Kidney (tissue), 14 donors: Measurements from ENCODE around the gene HDC. TPM values are rescaled to one million over a fixed set of nuclear protein-coding genes. Genes with fewer than 3 reads are reported as not detected.

ENCODE experiments used
- DNase-seq, 5 donors: peaks; one replicate each; pipeline ENCODE4 v3.0.0-alpha.2; 2013 to 2020
- FAIRE-seq: peaks from 2 replicates; lab custom pipeline; 2012; peaks lifted over from hg19 to GRCh38; lab: Jason Lieb, UNC
- H3K27ac ChIP-seq, 2 donors: one replicate each; pipeline ENCODE4 v1.7.0; 2013; ENCODE audit warnings: low read depth in 2 of 2, low read length in 2 of 2, inconsistent platforms in 1 of 2
- H3K27me3 ChIP-seq: one replicate; pipeline ENCODE4 v1.7.1; 2013; ENCODE audit warnings: low read length, inconsistent platforms; ENCODE audit not compliant: control insufficient read depth, insufficient read depth
- H3K36me3 ChIP-seq, 3 donors: one replicate each; pipeline versions ENCODE4 v1.7.0 to v1.7.1; 2013; ENCODE audit warnings: low read length in 3 of 3, control low read depth in 1 of 3, inconsistent platforms in 1 of 3; ENCODE audit not compliant: insufficient read depth in 3 of 3, control insufficient read depth in 2 of 3
- H3K4me1 ChIP-seq, 3 donors: one replicate each; pipeline versions ENCODE4 v1.7.0 to v1.7.1; 2013; ENCODE audit warnings: low read length in 3 of 3, inconsistent platforms in 1 of 3, low read depth in 1 of 3; ENCODE audit not compliant: control insufficient read depth in 2 of 3, insufficient read depth in 2 of 3
- H3K4me3 ChIP-seq, 3 donors: one replicate each; pipeline versions ENCODE4 v1.7.0 to v1.8.1; 2013; ENCODE audit warnings: low read length in 3 of 3, control low read depth in 1 of 3, inconsistent platforms in 1 of 3
- H3K9ac ChIP-seq, 3 donors: one replicate each; pipeline versions ENCODE4 v1.7.0 to v1.7.1; 2013; ENCODE audit warnings: low read length in 3 of 3, control low read depth in 1 of 3, inconsistent platforms in 1 of 3
- H3K9me3 ChIP-seq, 3 donors: one replicate each; pipeline versions ENCODE4 v1.7.0 to v1.7.1; 2013; ENCODE audit warnings: low read length in 3 of 3, control low read depth in 1 of 3, inconsistent platforms in 1 of 3; ENCODE audit not compliant: control insufficient read depth in 2 of 3, insufficient read depth in 1 of 3
- intact Hi-C: fragments of 100-400 bp; cut with DNase I; formaldehyde crosslinking; loops from one replicate; pipeline ENCODE4 v1.11.1; 2022
- polyA plus RNA-seq: library from polyadenylated mRNA; stranded (reverse); fragments of 350-450 nt; fragmentation: Illumina TruSeq; extraction: RNeasy Lipid Tissue Mini Kit (QIAGEN cat#74804); gene quantifications from one replicate; pipeline ENCODE4 v1.2.3, GENCODE V29; 2014; ENCODE audit warnings: low read depth, low replicate concordance; ENCODE audit not compliant: insufficient read depth
- total RNA-seq: library from RNA; stranded (reverse); fragmentation: NEBNext Ultra II Directional; extraction: Animal tissue kit (Norgen Biotek cat#: 25700); gene quantifications from one replicate; pipeline ENCODE4 v1.2.1, GENCODE V29; 2021
- TF ChIP-seq, protein P1 (sequence below): IDR thresholded peaks from 3 replicates; pipeline ENCODE4 v1.5.1; 2012; ENCODE audit warnings: mild to moderate bottlenecking, moderate library complexity, borderline replicate concordance; ENCODE audit not compliant: insufficient read depth; ENCODE audit errors: extremely low read depth
- donor health status: control.
- donor health status: control.
- donor health status: control.
- donor health status: control.
- donor health status: control.
- donor health status: DM: yes; HTN: yes; CAD: no.
- donor health status: Normal renal cell carcinoma (clear cell type).

HDC gene
- total and polyA plus RNA-seq, 2 donors from 2014 or later: 12.9 TPM; not detected in 1

GRCh38 chr15:50210462-50211157 is 54.9 kb downstream of the HDC start:
- H3K4me1 ChIP-seq: no peaks in the 10 kb centered on the region
- intact Hi-C loops: no loop called here
- H3K9ac ChIP-seq: no peak overlapping the region
- DNase-seq (peak in 1 of 5 donors; percentile 64), FAIRE-seq (no peak)
- peaks cover 0 to 16% (median 3%) of the 10 kb centered on the region in 3 donors for H3K36me3 ChIP-seq
- H3K4me3 ChIP-seq: no peak overlapping the region
- no peak overlapping the region for H3K27ac ChIP-seq
- peaks cover 0 to 5% (median 0%) of the 10 kb centered on the region in 3 donors for H3K9me3 ChIP-seq
- H3K27me3 ChIP-seq: no peaks in the 10 kb centered on the region
- TF ChIP-seq, protein P1, sequence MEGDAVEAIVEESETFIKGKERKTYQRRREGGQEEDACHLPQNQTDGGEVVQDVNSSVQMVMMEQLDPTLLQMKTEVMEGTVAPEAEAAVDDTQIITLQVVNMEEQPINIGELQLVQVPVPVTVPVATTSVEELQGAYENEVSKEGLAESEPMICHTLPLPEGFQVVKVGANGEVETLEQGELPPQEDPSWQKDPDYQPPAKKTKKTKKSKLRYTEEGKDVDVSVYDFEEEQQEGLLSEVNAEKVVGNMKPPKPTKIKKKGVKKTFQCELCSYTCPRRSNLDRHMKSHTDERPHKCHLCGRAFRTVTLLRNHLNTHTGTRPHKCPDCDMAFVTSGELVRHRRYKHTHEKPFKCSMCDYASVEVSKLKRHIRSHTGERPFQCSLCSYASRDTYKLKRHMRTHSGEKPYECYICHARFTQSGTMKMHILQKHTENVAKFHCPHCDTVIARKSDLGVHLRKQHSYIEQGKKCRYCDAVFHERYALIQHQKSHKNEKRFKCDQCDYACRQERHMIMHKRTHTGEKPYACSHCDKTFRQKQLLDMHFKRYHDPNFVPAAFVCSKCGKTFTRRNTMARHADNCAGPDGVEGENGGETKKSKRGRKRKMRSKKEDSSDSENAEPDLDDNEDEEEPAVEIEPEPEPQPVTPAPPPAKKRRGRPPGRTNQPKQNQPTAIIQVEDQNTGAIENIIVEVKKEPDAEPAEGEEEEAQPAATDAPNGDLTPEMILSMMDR: no peak

DNA sequence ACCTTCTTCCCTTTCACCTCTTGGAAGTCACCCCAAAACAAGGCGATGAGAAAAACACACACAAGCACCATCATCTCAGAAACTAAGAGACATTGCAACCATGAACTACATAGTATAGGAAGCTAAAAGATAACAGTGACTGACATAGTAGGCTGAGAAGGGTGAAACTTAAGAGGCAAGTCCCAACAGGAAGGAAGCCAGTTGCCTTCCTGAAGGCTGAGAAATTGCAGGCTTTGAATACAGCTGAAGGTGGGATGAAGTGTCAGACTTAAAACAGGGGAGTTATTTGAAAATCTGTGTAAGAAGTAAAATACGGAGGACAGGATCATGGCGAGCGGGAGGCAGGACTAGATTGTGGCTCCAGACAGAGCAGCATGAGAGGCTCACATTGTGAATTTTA is 55.7 kb downstream of the HDC start:
- H3K27ac ChIP-seq: no peak overlapping the region
- no peaks in the 10 kb centered on the region for H3K4me1 ChIP-seq
- peaks cover 0 to 5% (median 0%) of the 10 kb centered on the region in 3 donors for H3K9me3 ChIP-seq
- peaks cover 0 to 16% (median 3%) of the 10 kb centered on the region in 3 donors for H3K36me3 ChIP-seq
- H3K9ac ChIP-seq: no peak overlapping the region
- intact Hi-C loops: no loop called here
- FAIRE-seq: no peak
- H3K4me3 ChIP-seq: no peak overlapping the region
- no peak for DNase-seq
- TF ChIP-seq, protein P1: no peak
- no peaks in the 10 kb centered on the region for H3K27me3 ChIP-seq

- Histone ChIP-seq H3K27me3 (no peaks in the 10 kb centered on the region), H3K27ac (no peak overlapping the region), H3K9ac (no peak overlapping the region), H3K36me3 (peaks cover 0 to 19% (median 3%) of the 10 kb centered on the region in 3 donors), H3K9me3 (no peaks in the 10 kb centered on the region), H3K4me3 (no peak overlapping the region), H3K4me1 (no peaks in the 10 kb centered on the region)
- TF ChIP-seq, protein P1: no peak
- DNase-seq: no peak
- no peak for FAIRE-seq
- intact Hi-C loops: no loop called here
Measured at GRCh38 chr15:50206020-50206419, 59.5 kb downstream of the HDC start.
